GM12872 (cell line): ENCODE results near the gene CATSPERB.

Source experiments
- CTCF ChIP-seq: IDR thresholded peaks from 3 replicates; pipeline ENCODE4 v1.5.1; 2011; ENCODE audit warnings: low read depth, mild to moderate bottlenecking, low read length, moderate library complexity; ENCODE audit not compliant: insufficient read depth

The CATSPERB gene

GRCh38 chr14:91714805-91715204, 17.1 kb downstream of the CATSPERB start:
- TF ChIP-seq CTCF, result peak; percentile 12; the same call in 1 of the 3 replicates

- no peak for TF ChIP-seq CTCF
Measured at GRCh38 chr14:91708795-91709194, 23.1 kb downstream of the CATSPERB start.

- no peak for TF ChIP-seq CTCF
Measured at GRCh38 chr14:91706996-91707395, 24.9 kb downstream of the CATSPERB start.

GRCh38 chr14:91694643-91695042, 37.2 kb downstream of the CATSPERB start:
- no peak for TF ChIP-seq CTCF

- TF ChIP-seq CTCF, result no peak
Measured at GRCh38 chr14:91693346-91693745, 38.5 kb downstream of the CATSPERB start.

GRCh38 chr14:91692075-91692474, 39.8 kb downstream of the CATSPERB start:
- TF ChIP-seq CTCF, result no peak

GRCh38 chr14:91689608-91690007, 42.3 kb downstream of the CATSPERB start:
- TF ChIP-seq CTCF, result no peak

- no peak for TF ChIP-seq CTCF
Measured at GRCh38 chr14:91685600-91685999, 46.3 kb downstream of the CATSPERB start.
